ENCODE results near the gene VAMP2.

The VAMP2 gene, protein sequence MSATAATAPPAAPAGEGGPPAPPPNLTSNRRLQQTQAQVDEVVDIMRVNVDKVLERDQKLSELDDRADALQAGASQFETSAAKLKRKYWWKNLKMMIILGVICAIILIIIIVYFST

DNA sequence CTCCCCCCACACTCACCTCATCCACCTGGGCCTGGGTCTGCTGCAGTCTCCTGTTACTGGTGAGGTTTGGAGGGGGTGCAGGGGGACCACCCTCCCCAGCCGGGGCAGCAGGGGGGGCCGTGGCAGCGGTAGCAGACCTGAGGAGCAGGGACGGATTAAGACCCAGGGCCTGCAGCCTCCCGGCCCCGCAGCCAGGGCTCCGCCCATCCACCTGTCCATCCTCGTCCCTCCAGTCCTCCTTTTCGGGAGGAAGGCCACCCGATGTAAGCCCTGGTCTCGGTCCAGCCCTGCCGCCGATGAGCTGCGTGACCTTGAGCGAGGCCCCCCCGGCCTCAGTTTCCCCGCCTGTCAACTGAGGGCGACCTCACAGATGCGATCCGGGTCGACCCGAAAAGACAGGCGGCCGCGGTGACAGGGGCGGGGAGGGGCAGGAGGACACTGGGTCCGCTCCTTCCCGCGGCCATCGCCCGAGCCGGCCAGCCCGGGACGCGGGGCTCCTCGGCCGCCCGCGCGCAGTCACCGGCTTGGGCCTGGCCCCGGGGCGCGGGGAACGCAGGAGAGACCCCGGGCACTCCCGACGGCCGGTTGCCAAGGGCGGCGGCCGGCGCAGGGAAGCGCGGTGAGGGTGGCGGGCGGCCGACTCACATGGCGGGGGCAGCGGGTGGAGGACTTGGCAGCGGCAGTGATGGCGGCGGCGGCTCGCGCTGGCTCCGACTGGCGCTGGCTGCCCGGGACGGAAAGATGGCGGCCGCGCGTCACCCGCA lies at the start of gene VAMP2:
VAMP2 (minus strand) TSS at position 716 of the 764 bp plus-strand sequence; CDS start at position 647, 69 bp downstream.
- DNase-seq = no peak

DNA sequence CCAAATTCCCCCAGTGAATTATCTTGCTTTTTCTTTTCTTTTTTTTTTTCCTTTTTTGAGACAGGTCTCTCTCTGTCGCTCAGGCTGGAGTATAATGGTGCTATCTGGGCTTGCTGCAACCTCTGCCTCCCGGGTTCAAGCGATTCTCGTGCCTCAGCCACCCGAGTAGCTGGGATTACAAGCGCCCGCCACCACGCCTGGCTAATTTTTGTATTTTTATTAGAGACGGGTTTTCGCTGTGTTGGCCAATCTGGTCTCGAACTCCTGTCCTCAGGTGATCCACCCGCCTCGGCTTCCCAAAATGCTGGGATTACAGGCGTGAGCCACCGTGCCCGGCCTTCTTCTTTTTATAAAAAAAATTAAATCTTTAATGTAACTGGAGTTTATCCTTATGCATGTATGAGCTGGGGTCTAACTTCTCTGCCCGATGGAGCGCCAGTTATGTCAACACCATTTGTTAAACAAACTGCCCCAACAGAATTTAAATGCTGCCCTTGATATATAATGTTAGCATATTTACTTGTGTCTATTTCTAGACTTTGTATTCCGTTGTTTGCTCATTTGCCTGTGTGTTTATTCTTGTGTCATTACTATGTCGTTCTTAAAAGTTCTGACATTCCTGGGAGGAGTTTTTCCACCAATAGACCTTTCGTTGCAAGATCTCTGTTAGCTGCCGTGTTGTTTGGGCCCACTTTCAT lies 48.2 kb upstream of the VAMP2 start:
- DNase-seq = no peak

DNA sequence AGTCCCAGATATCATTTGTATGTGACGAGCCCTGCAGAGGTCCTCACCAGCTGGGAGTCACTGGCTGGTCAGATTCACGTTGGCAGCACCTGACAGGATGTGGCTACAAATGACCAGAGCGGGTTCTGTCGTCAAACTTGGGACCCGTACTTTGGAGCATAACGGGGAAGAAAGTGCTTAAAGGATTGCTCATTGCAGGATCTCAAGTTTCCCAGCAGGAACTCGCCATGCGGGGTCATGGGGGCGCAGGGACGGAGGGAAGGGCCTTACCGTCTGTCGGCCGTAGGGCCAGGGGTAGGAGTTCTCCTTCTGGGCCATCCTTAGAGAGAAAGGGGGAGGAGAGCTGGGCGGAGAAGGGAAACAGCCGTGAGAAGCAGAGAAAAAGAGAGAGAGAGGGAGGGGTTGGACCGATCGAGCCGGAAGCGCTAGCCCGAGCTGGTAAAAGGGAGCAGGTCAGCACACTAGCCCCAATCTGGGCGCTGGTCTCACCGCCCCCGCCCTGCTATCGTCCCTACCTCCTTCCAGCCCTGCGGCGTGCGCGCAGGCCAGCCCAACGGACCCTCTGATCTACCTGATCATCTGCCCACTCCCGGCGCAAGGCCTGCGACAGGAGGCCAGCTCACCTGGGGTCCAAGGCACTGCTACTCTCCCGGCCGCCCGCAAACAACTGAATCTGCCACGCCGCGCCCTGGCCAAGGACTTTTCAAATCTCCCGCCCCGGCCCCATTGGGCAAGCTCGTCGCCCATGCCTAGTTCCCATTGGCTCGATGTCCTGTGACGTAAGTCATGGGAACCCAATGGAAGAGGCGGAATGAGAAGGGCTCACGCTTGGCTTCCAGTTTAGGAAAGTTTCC lies 47.4 kb upstream of the VAMP2 start, which contains the start of gene AURKB:
AURKB (minus strand) TSS at position 669 of the 854 bp plus-strand sequence; CDS start at position 318, 351 bp downstream.
- peak; percentile 87 for DNase-seq

DNA sequence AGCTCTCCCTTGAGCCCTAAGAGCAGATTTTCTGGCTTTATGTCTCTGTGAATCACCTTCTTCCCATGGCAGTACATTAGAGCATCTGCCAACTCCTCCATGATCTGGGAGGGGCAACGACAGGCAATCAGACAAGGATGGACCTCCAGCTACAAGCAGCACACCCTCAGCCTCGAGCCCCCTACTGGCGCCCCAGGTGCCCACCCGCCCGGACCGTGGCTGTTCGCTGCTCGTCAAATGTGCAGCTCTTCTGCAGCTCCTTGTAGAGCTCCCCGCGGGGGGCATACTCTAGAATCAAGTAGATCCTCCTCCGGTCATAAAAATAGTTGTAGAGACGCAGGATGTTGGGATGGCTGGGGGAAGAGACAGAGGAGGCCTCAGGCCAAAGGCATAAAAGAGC lies 43.8 kb upstream of the VAMP2 start:
- DNase-seq = no peak

DNA sequence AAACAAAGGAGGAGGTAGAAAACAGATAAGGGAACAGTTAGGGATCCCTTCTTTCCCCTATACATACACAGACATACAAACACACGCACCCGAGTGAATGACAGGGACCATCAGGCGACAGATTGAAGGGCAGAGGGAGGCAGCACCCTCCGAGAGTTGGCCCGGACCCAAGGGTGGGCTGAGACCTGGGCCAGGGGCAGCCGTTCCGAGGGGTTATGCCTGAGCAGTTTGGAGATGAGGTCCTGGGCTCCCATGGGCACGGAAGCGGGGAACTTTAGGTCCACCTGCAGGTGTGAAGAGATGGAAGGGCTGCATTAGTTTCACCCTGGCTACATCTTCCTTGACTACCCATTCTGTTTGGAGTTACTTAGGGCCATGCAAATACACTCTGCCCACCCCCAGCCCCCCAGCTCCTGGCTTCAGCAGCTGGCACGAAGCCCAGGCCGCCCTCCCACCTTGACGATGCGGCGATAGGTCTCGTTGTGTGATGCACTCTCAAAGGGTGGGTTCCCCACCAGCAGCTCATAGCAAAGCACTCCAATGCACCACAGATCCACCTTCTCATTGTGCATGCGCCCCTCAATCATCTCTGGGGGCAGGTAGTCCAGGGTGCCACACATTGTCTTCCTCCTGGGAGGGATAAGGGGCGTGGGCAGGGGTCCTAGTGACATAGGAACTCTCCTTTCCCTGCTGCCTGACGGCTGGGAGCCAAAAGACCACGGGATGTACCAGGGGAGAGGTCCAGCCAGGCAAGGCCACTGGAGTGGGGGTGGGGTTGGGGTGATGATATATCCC lies 42.2 kb upstream of the VAMP2 start:
- DNase-seq = no peak

DNA sequence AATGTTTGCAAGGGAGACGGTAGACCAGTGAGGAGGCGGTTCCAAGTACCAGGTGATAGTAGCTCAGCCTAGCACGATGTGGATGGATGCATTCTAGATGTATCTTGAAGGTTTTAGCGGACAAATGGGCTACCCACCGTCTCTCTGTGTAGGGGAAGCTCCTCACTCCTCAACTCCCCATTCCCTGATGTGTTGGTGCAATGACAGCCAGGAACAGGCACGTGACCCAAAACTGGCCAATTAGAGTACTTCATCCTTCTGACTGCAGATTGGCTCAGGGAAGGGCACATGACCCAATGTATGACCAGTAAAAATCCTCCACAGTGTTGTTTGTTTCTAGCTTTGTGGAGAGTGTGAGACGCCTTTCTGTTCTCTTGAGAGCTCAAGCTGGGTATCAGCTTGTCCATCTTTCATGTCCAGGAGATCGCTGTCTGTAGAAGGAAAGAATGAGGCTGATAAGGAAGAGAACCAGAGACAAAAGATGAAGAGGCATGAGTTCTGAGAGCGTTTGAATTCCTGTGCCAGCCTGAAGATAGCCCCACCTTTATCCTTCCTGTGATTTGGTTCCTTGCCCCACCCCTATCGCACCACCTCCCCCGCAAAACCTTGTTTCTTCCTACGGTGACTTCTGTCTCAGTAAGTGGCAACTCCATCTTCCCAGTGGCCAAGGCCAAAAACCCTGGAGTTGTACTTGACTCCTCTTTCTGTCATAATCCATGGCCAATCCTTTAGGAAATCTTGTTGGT lies 29.5 kb upstream of the VAMP2 start:
- DNase-seq = peak; percentile 97

DNA sequence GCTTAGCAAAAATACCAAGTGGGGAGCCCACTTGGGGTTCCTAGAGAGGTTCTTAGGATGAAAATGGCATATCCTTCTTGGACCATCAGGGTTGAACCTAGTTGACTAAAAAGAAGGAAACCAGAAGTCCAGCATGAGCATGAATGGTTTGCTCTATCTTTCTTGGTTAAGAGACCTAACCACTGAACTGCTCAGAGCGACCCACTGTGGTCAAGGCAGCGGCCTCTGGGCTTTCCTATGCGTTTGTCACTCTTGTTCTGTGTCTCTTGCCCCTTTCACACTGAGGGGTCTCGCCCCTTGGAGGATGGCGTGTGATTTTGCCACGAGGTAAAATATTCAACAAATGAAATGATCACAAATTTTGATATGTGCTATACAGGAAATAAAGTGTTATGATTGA lies 27.8 kb upstream of the VAMP2 start:
- DNase-seq = no peak

DNA sequence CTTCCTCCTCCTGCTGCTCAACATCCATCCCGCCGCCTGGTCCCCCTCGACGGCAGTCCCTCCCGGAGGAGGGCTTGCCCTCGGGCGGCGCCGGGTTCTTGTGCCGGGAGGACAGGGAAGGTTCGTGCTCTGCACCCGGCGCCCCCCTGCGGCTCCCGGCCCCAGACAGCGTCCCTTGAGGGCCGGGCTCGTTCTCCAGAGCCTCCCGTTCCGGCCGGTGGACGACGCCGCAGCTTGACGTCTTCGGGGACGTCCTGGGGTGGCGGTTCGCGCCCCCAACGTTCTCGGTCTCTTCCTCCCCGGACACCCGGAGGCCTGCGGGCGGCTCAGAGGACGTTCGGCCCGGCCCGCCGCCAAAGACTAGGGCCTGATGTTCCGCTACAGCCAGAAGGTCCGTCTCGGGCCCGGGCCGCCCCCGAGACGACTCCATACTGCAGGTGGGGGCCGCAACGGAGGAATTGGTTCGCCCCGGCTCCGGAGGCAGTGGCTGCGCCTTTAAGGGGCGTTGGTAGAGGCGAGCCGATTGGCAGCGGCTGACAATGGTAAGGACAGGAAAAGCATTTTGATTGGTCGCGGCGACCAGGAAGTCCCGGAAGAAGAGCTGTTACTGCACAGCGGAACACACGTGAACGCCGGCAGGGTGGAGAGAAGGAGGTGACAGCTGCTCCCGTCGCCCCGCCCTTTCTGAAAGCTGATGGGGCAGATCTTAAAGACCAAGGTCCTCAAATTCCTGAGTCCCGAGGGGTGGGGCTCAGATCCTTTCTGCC lies 27.1 kb upstream of the VAMP2 start, which contains the start of gene BORCS6:
BORCS6 (minus strand) TSS at position 470 of the 767 bp plus-strand sequence; CDS start at position 430, 40 bp downstream.
- DNase-seq = peak; percentile 96

DNA sequence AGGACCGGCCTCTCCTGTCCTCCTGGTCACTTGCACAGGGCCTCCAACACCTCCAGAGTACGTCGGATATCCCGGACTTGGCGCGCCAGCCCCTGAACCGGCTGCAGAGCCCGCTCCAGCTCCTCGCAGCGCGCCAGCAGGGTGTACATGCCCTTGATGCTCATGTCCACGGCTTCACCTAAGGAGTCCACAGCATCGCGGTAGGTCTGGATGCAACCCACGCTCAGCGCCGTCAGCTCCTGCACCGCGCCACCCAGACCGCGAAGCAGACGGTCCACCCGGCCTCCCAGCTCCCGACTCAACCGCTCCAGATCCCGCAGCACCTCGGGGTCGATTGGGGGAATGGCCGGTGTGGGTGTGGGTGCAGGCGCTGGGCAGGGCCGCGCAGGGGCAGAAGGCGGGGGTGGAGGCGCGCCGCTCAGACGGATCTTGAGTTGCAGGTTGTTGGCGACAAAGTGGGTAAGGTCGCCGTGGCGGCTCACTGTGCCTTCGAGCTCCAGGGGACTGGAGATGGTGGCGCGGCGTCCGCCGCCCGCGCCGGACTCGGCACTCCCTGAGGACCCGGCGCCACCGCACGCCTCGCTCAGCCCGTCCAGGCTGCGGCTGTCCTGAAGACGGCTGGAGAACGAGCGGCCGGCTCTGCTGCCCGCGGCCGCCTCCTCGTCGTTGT lies 26.4 kb upstream of the VAMP2 start:
- no peak for DNase-seq

DNA sequence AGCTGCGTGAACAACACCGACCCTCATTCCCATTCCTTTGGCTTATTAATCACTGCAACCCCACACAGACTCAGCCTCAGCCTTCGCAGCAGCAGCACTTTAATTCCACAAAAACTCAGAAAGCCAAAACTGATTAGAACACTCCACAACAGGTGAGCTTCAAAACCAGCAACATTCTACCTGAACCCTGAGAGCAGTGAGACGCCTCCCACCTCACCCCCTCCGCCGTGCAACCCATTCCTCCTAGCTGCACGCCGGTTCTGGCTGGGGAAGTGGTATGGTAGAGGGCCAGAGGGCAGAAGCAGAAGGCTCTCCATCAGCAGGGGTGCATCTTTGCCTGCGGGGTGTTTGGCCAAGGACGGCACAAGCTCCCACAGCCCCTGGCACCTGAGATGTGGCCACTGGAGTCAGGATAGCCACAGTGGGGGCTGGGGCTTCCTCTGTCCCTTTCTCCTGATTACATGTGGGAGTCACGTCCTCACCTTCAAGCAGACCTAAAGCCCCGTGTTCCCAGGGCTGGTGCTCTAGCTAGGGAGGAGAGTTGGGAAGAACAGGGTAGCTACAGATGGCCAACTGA lies 25.6 kb upstream of the VAMP2 start:
- DNase-seq = no peak

DNA sequence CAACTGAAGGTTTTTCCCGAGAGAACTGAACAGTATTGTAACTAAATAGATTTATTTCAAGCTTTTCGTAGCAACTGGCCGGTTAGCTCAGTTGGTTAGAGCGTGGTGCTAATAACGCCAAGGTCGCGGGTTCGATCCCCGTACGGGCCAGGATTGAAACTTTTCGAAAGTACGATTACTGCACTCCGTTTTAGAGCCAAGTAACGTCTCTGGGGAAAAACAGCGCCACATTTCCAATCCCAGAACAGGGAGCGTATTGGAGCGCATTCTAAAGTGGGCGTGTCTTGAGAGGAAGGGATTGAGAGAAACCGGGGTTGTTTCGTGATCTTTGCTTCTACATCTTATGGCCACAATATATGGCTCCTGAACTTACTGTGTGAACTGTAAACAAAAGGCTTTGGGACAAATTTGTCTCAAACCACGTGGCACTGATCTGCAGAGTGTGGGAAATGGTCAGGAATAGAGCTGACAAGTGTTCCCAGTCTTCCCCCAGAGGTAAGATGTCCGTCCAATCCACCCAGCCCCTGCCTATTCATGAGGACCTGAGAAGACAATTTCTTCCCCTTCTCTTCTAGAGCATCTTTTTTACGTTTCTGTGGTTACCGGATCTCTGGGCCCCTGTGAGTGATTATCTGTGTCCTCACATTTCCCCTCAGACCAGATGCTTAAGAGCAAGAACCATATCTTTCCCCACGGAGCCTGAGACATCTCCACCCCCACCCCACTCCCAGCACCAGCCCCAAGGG lies 24.9 kb upstream of the VAMP2 start:
- peak; percentile 98 for DNase-seq

DNA sequence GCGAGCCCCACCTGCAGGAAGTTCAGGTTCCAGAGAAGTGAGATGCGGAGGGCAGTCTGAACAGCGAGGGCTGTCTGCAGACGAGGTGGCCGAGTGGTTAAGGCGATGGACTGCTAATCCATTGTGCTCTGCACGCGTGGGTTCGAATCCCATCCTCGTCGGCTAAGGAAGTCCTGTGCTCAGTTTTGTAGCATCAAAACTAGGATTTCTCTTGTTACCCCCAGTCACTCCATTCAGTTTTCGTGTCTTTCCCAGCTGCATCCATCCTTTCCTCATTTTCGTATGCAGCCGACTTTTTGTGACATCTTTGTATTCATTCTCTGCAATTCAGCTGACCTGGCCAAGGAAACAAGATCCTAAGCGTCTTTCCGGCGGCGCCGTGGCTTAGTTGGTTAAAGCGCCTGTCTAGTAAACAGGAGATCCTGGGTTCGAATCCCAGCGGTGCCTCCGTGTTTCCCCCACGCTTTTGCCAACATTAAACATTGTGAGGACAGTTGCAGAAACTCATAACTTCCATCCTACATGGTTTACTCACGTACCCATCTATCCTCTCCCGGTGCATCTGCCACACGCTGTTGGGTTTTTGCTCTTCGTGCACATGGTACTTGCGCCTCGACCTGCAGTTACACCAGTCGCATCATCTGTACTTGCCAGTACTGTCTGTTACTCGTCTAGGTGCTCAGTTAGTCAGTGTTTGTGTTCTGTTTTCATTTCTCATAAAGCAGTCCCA lies 24.2 kb upstream of the VAMP2 start:
- DNase-seq = peak; percentile 96

DNA sequence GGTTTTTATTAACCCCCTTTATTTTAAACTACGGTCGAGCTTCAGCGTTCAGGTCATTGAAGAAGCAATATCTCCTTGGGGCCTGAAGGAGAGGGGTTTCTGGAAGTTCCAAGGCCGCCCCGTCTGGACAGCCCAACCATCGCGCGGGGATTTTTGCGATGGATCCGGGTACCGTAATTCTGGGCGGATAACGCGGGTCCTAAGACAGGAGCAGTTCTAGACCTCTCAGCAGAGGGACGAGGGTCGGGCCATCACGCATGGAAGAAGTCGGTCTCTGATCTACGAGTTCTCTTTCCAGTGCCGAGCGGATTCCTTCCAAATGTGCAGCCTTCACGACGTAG lies 23.7 kb upstream of the VAMP2 start:
- DNase-seq = no peak

DNA sequence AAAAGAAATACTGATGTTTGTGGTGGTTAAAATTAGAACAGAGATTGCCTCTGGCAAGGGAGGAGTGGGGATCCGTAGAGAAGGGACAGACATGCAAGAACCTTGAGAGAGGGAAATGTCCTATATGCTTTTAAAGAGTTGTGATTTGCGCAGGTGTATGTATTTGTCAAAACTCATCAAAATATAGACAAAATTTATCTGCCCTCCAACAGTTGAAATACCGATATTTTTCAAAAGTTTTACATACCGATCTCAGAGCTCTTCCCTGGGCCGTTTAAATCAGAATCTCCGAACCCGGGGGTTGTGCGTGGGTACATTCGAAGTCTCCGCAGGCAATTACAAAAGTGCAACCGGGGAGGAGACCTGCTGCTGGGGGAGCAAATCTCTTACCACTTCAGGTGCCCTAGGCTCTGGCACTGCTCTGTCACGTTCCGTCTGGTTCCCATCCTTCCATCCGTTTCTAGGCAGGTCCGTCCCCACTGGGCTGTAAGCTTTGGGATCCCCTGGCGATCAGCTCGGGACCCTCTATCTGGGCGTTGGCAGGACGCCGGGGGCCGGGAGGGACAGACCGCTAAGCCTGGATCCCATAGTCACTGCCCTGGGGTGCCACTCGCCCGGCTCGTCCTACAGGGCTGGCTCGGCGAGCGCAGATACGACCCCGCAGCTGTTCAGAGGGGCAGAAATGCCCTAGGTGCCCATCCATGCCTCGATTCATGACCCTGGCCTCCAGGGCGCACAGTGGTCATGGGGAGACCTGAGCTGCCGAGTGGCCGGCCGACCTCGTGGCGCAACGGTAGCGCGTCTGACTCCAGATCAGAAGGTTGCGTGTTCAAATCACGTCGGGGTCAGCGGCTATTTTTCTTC lies 23.1 kb upstream of the VAMP2 start:
- peak; percentile 83 for DNase-seq

DNA sequence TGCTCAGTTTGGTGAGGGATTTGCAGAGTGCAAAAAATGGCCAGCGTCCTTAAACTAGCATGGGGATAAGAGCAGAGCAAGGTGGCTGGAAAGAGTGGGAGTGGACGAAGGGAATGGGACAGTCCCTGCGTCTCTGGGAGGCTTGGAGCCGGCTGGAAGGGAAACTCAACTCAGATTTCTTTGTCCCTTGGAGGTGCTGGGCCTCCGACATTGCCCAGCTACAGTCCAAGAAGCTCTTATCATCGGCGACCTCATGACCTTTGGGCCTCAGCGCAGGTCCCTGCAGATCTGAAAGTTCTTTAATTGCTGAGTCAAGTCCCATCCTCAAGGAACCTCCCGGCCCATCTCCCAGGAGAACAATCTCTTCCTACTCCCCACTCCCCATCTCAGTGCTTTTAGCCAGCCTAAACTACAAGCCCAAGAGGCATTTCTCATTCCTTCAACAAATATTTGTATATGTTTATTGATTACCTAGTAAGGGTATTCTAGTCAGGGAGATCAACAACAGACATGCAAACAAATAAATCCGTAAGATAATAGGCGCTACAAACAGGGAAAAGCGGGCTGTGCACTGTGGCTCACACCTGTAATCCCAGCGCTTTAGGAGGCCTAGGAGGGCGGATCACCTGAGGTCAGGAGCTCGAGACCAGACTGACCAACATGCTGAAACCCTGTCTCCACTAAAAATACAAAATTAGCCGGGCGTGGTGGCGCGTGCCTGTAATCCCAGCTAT lies 14.4 kb upstream of the VAMP2 start:
- DNase-seq = no peak

DNA sequence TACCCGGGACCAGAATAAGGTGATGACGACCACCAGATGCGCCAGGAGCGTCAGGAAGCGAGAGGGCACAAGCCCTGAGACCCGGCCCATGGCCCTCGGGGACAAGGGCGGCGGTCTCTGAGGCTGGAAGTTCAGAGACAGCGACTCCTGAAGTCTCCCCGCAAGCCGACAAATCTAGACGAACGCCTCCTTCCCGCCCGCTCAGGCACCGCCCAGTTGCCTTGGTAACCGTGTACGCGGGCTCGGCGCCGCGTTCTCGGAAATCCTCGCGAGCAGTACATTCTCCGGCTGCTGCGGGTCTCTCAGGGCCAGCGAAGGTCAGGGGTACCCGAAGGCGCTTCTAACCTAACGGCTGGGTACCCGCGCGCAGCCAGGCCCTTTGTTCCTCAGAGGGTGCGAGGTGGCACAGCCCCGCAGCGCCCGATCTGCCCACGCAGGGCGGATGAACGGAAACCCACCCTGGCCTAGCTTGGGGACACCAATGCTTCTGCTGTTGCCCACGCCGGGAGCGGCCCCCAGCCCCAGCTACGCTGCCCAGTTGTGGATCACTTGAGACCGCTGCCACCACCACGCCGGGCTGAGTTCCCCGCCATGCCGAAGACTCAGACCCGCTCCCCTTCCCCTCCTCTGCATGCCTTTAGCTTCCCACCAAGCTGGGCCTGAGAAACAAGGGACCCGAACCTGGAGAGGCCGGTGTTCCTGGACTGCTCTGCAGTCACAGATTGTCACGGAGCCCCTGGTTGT lies 13.6 kb upstream of the VAMP2 start, which contains the start of gene TMEM107:
TMEM107 (minus strand) TSS at position 184 of the 744 bp plus-strand sequence; CDS start at position 90, 94 bp downstream.
- peak; percentile 86 for DNase-seq

Data from NCI-H510A treated with DMSO at 0.1 percent for 48 hours (cell line).